ENCODE results near the gene RASAL3.

DNA sequence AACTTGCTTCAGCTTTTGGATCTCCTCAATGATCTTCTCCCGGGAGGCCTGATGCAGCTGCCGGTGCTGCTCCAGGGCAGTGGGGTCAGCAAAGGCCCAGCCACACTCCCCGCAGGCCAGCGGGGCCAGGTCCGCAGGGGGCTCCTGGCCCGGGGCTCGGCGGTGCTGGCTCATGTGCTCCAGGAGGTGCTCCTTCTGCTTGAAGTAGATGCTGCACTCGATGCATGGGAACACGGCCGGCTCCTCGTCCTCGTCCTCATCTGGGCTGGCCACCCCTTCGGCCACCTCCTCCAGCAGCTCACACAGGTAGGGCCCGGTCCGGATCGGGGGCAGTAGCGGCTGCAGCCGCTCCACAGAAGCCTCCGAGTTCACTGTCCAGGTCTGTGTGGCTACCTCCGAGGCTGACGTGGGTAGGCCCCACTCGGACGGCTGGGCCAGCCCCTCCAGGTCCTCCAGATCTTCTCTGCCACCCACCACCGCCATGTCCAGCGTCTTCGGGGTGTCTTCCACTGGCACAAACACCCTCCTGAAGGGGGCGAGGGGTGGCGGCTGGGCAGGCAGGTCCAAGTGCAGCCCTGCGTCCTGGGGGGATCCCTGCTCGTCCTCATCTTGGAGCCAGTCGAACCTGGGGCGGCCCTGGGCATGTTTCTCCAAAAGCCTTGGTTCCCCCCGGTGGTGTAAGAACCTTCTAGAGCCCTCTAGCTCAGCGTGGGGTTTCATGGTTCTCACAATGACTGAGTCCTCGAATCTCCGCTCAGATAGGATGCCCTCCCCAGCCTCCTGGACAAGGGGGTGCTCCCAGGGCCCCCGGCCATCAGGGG is 24.3 kb downstream of the RASAL3 start:
- no peak for TF ChIP-seq CTCF (IDR thresholded peaks at IDR 0.05; ENCODE audit: insufficient read depth, low read depth, low read length)
- TF ChIP-seq EZH2 (IDR thresholded peaks at IDR 0.05; ENCODE audit: insufficient read depth, low read length): no peak
